Activated naive CD8-positive, alpha-beta T cell (primary cell): Measurements from ENCODE around the gene AZU1.

Source experiments
- H3K27ac Mint-ChIP-seq: one replicate; pipeline ENCODE4 v1.8.0; 2021; ENCODE audit warnings: mixed read lengths
- H3K27me3 Mint-ChIP-seq: one replicate; pipeline ENCODE4 v1.8.0; 2021; ENCODE audit warnings: mixed read lengths
- H3K36me3 Mint-ChIP-seq: one replicate; pipeline ENCODE4 v1.8.0; 2021; ENCODE audit warnings: mixed read lengths
- H3K4me1 Mint-ChIP-seq: one replicate; pipeline ENCODE4 v1.8.0; 2021; ENCODE audit warnings: low read depth, mixed read lengths
- H3K4me3 Mint-ChIP-seq: one replicate; pipeline ENCODE4 v1.8.0; 2021; ENCODE audit warnings: mild to moderate bottlenecking, mixed read lengths
- H3K9me3 Mint-ChIP-seq: one replicate; pipeline ENCODE4 v1.8.0; 2021; ENCODE audit warnings: low read depth, mixed read lengths

Gene AZU1

DNA sequence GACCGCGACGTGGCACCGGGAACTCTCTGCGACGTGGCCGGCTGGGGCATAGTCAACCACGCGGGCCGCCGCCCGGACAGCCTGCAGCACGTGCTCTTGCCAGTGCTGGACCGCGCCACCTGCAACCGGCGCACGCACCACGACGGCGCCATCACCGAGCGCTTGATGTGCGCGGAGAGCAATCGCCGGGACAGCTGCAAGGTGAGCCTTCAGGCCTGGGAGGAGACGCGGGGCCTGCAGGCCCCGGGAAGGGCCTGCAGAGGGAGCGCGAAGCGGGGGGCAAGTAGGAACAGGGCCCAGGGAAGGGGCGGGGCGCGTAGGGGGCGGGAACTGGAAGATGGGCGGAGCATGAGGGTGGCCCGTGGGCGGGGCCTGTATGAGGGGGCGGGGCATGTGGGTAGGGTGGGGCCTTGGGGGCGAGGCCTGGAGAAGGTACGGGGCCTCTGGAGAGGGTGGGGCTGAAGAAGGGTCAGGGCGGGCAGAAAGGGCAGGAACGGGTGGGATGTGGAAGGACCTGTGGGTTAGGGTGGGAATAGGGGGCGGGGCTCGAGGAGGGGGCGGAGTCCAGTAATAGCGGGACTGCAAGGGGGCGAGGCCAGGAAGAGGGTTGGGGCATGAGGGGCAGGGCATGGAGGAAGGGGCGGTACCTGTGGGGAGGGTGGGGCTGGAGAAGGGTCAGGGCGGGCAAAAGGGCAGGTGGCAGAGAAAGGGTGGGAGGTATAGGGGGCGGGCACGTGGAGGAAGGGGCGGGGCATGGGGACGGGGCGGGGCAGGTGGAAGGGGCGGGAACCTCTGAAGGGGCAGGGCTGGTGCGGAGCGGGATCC is 34.3 kb downstream of the AZU1 start:
- Mint-ChIP-seq H3K27me3 (no peaks in the 10 kb centered on the region), H3K36me3 (no peaks in the 10 kb centered on the region), H3K4me3 (no peak overlapping the region), H3K4me1 (peaks cover 14% of the 10 kb centered on the region), H3K27ac (no peak overlapping the region), H3K9me3 (no peaks in the 10 kb centered on the region)

DNA sequence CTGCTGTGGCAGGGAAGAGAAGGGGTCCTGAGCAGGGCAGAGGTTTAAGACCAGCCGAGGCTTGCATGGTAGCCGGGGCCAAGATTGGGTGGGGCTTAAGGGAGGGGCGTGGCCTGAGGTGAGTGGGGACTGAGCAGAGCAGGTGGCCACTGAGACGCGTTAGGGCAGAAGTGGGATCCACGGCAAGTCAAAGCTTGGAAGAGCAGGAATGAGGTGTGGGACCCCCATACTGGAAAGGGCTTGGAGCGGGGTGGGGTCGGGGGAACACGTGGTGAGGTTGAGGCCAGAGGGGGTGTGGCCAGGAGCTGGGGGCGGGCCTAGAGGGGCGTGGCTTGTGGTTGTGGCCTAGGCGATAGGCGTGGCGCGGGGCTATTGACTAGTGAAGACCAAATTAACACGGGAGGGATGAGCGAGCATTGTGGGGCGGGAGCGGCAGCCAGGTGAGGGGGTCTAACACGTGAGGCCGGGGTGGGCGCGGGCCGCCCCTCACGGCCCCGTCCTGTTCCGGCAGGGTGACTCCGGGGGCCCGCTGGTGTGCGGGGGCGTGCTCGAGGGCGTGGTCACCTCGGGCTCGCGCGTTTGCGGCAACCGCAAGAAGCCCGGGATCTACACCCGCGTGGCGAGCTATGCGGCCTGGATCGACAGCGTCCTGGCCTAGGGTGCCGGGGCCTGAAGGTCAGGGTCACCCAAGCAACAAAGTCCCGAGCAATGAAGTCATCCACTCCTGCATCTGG is 35.1 kb downstream of the AZU1 start:
- Mint-ChIP-seq H3K27me3 (no peaks in the 10 kb centered on the region), H3K4me1 (peaks cover 14% of the 10 kb centered on the region), H3K9me3 (no peaks in the 10 kb centered on the region), H3K27ac (no peak overlapping the region), H3K36me3 (no peaks in the 10 kb centered on the region), H3K4me3 (peak overlapping the region; percentile 60)

GRCh38 chr19:863315-863620 is 35.6 kb downstream of the AZU1 start:
- no peak overlapping the region for H3K27ac Mint-ChIP-seq
- H3K27me3 Mint-ChIP-seq: no peaks in the 10 kb centered on the region
- H3K4me1 Mint-ChIP-seq: peaks cover 14% of the 10 kb centered on the region
- no peaks in the 10 kb centered on the region for H3K9me3 Mint-ChIP-seq
- H3K36me3 Mint-ChIP-seq: no peaks in the 10 kb centered on the region
- H3K4me3 Mint-ChIP-seq: peak overlapping the region; percentile 59

- H3K36me3 Mint-ChIP-seq: peaks cover 2% of the 10 kb centered on the region
- no peak overlapping the region for H3K4me3 Mint-ChIP-seq
- H3K4me1 Mint-ChIP-seq: peaks cover 18% of the 10 kb centered on the region
- H3K27me3 Mint-ChIP-seq: no peaks in the 10 kb centered on the region
- no peak overlapping the region for H3K27ac Mint-ChIP-seq
- H3K9me3 Mint-ChIP-seq: no peaks in the 10 kb centered on the region
Observed at GRCh38 chr19:866769-867300, 39.2 kb downstream of the AZU1 start.

DNA sequence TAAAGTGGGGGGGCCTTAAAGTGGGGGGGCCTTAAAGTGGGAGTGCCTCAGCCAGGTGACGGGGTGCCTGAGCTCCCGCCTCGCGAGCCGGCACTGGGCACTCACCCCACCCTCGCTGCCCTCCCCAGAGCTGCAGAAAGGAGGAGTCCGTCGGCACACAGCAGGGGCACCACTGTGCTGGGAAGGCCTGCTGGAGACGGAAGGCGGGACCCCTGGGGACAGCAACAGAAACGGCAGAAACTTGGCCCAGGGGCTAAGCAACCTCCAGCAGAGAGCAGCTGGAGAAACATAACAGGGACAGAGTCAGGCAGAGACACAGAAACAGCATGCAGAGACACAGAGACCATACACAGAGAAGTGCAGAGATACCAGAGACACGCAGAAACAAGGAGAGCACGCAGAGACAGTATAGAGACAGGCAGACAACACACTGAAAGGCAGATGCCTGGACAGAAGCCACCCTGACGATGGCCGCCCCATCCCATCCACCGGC is 39.7 kb downstream of the AZU1 start:
- H3K27ac Mint-ChIP-seq: no peak overlapping the region
- no peaks in the 10 kb centered on the region for H3K9me3 Mint-ChIP-seq
- peaks cover 2% of the 10 kb centered on the region for H3K36me3 Mint-ChIP-seq
- no peak overlapping the region for H3K4me3 Mint-ChIP-seq
- H3K4me1 Mint-ChIP-seq: peaks cover 22% of the 10 kb centered on the region
- H3K27me3 Mint-ChIP-seq: no peaks in the 10 kb centered on the region

DNA sequence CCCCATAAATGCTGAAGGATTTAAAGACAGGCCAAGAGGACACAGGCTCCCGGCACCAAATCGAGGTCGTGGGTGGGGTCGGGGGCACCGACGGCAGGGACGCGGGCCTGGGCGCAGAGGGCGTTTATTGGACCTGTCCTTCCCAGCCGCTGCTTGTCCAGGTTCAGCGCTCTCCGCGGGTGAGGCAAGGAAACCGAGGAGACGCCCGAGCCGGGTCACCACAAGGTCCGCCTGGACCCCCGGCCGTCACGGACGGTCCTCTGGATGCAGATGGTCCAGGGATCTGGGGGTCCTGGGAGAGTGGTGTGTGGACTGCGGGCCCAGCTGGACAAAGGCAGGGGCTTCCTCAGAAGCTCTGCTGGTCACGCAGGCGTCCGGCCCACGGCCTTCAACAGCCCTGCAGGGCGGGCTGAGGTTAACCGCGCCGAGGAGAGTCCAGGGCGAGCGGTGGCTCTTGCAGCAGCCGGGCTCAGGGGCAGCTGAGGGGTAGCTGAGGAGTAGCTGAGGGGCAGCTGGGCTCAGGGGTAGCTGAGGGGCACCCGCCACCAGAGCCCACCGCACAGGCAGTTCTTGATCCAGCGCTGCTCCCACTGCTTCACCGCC is 40.3 kb downstream of the AZU1 start:
- Mint-ChIP-seq H3K4me1 (peaks cover 22% of the 10 kb centered on the region), H3K4me3 (no peak overlapping the region), H3K36me3 (peaks cover 2% of the 10 kb centered on the region)

DNA sequence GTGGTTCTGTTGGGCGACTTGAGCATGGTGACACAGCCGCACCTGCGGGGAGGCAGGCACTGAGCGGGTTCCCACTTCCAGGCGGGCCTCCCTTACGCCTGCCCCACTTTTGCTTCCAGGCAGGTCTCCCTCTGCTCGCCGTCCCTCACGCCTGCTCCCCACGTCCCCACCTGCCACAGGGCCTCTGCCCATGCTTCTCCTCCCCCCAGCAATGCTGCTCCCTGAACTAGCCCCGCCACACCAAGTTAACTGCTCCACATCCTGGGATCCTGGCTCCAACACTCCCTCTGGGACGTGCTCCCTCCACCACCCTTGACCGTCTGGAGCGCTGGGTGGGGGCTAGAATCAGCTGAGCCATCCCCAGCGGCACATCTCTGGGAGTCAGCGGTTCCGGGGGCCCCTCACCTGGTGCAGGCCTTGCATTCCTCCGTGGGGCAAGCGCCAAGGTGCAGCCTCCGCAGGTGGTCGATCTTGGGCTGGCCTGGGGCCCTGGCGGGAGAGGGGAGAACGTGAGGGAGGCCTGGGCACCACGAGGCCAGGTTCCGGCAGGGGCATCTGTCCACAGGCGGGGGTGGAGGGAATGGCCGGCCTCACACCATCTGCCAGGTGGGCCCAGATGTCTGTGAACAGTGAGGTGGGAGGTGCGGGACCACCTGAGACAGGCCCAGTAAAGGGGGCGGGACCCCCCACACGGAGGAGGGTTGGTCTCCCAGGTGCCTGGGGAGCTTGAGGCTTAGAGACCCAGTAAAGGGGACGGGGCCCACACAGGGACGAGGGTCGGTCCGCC is 41.0 kb downstream of the AZU1 start:
- H3K4me1 Mint-ChIP-seq: peaks cover 16% of the 10 kb centered on the region
- no peaks in the 10 kb centered on the region for H3K27me3 Mint-ChIP-seq
- no peak overlapping the region for H3K27ac Mint-ChIP-seq
- peaks cover 2% of the 10 kb centered on the region for H3K36me3 Mint-ChIP-seq
- no peak overlapping the region for H3K4me3 Mint-ChIP-seq
- H3K9me3 Mint-ChIP-seq: no peaks in the 10 kb centered on the region

More for the DNA sequence above, 40.3 kb downstream of the AZU1 start:
- H3K27ac Mint-ChIP-seq: no peak overlapping the region
- no peaks in the 10 kb centered on the region for H3K9me3 Mint-ChIP-seq
- H3K27me3 Mint-ChIP-seq: no peaks in the 10 kb centered on the region

- Mint-ChIP-seq H3K9me3 (no peaks in the 10 kb centered on the region), H3K27ac (peak overlapping the region; percentile 50), H3K4me3 (no peak overlapping the region), H3K4me1 (peaks cover 14% of the 10 kb centered on the region), H3K36me3 (peaks cover 2% of the 10 kb centered on the region), H3K27me3 (no peaks in the 10 kb centered on the region)
Observed at GRCh38 chr19:869245-870177, 41.9 kb downstream of the AZU1 start.

DNA sequence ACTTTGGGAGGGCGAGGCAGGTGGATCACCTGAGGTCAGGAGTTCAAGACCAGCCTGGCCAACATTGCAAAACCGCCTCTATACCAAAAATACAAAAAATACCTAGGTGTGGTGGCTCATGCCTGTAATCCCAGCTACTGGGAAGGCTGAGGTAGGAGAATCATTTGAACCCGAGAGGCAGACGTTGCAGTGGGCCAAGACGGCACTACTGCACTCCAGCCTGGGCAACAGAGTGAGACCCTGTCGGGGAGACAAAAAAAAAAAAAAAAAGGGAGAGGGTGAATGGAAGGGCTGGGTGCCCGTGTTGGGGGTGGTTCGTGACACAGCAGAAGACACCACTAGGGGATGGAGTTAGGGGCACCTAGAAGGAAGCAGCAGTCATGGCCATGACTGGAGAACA is 42.7 kb downstream of the AZU1 start:
- H3K4me1 Mint-ChIP-seq: peaks cover 14% of the 10 kb centered on the region
- peaks cover 2% of the 10 kb centered on the region for H3K36me3 Mint-ChIP-seq
- no peak overlapping the region for H3K27ac Mint-ChIP-seq
- H3K4me3 Mint-ChIP-seq: peak overlapping the region; percentile 20
- H3K27me3 Mint-ChIP-seq: no peaks in the 10 kb centered on the region
- H3K9me3 Mint-ChIP-seq: no peaks in the 10 kb centered on the region

DNA sequence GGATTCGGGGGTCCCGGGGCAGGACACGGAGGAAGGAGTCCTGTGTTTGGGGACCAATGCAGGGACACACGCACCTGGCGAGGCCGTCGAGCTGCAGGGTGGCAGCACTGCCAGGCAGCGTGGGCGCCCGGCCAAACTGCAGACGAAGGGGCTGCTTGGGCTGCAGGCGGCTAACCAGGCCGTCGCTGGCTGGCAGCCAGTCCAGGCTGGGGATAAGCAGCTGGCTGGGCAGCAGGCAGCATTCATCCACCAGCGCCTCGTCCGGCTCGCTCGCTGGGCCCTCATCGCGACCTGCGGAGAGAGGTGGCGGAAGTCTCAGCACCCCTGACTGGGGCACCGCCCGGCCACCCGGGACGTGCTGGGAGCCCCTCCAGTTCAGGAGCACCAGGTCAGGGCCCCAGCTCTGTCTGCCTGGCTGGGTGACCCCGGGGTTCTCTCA is 43.3 kb downstream of the AZU1 start:
- H3K9me3 Mint-ChIP-seq: no peaks in the 10 kb centered on the region
- peaks cover 2% of the 10 kb centered on the region for H3K36me3 Mint-ChIP-seq
- peaks cover 15% of the 10 kb centered on the region for H3K4me1 Mint-ChIP-seq
- no peak overlapping the region for H3K27ac Mint-ChIP-seq
- no peak overlapping the region for H3K4me3 Mint-ChIP-seq
- H3K27me3 Mint-ChIP-seq: no peaks in the 10 kb centered on the region

- Mint-ChIP-seq H3K4me3 (peak overlapping the region; percentile 70), H3K27me3 (no peaks in the 10 kb centered on the region), H3K36me3 (peaks cover 2% of the 10 kb centered on the region), H3K27ac (peak overlapping the region; percentile 41), H3K9me3 (no peaks in the 10 kb centered on the region), H3K4me1 (peaks cover 15% of the 10 kb centered on the region)
Observed at GRCh38 chr19:871446-872265, 44.0 kb downstream of the AZU1 start.

DNA sequence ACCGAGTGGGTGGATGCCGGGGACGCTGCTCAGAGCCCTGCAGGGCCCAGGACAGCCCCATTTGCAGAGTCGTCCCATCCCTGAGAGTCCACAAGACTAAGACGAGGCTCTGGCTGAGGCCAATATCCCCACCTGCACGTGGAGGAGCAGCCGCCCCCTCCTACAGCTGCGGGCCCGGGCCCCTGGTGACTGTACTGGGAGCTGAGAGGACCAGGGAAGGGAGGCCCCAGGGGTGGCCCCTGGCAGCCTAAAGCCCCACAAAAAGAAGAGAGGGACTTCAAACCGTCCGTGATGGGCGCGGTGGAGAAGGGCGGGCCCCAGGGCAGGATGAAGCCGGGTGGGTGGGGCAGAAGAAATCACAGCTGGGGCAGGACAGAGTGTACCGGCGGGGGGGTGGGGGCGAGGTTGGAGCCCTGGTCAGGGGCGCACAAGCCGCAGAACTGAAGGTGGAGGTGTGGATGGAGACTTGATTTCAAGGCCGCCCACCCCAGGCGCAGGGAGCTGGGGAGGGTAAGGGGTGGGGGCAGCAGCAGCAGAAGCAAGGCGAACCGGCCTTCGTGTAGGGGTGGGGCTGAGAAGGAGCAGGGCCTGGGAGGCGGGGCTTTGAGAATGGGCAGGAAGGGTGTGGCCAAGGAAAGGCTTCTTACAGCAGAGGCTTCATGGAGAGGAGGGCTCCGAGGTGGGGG is 44.8 kb downstream of the AZU1 start:
- Mint-ChIP-seq H3K9me3 (no peaks in the 10 kb centered on the region), H3K36me3 (peaks cover 2% of the 10 kb centered on the region), H3K27ac (peak overlapping the region; percentile 54), H3K4me3 (peak overlapping the region; percentile 70), H3K4me1 (peaks cover 15% of the 10 kb centered on the region), H3K27me3 (no peaks in the 10 kb centered on the region)
